ENCODE results near the gene GART. TPM values are rescaled to one million over a fixed set of nuclear protein-coding genes. Genes with fewer than 3 reads are reported as not detected.

GART gene
- total and polyA plus RNA-seq, 10 of the 15 experiments (the other 5 are each of a cell fraction or from before 2014, with no cell fraction given) = 44.7 to 178 (median 106) TPM

GRCh38 chr21:33542640-33543504 lies 955 bp upstream of the GART start, which contains the start of gene SON (continued):
- no peak for TF ChIP-seq CHD1 (IDR thresholded peaks at IDR 0.05; ENCODE audit: low read depth, low read length)
- TF ChIP-seq ETV6 (conservative IDR thresholded peaks at IDR 0.05 in 1 of 2, IDR thresholded peaks at IDR 0.05 in 1 of 2; ENCODE audit: borderline replicate concordance in 1 of 2, low read depth in 1 of 2) = no peak
- peak; percentile 7; the same call in 1 of the 2 replicates for TF ChIP-seq CBFB (IDR thresholded peaks at IDR 0.05; ENCODE audit: low read depth)
- TF ChIP-seq USF1 (IDR thresholded peaks at IDR 0.05; ENCODE audit: borderline replicate concordance, extremely low read length, insufficient read depth, low read depth, low read length) = no peak
- TF ChIP-seq ZNF622 (IDR thresholded peaks at IDR 0.05) = no peak
- no peak for TF ChIP-seq FOXM1 (IDR thresholded peaks at IDR 0.05; ENCODE audit: low read depth, low read length)
- TF ChIP-seq KAT2A (conservative IDR thresholded peaks at IDR 0.05; ENCODE audit: control insufficient read depth, low read depth, low read length) = no peak
- TF ChIP-seq POLR2A (IDR thresholded peaks at IDR 0.05; ENCODE audit: low read depth, low read length) = peak; percentile 89
- peak; percentile 26 for TF ChIP-seq MYC (IDR thresholded peaks at IDR 0.05; ENCODE audit: insufficient read depth, insufficient read length, insufficient replicate concordance, low read length, severe bottlenecking)
- TF ChIP-seq, protein P1, sequence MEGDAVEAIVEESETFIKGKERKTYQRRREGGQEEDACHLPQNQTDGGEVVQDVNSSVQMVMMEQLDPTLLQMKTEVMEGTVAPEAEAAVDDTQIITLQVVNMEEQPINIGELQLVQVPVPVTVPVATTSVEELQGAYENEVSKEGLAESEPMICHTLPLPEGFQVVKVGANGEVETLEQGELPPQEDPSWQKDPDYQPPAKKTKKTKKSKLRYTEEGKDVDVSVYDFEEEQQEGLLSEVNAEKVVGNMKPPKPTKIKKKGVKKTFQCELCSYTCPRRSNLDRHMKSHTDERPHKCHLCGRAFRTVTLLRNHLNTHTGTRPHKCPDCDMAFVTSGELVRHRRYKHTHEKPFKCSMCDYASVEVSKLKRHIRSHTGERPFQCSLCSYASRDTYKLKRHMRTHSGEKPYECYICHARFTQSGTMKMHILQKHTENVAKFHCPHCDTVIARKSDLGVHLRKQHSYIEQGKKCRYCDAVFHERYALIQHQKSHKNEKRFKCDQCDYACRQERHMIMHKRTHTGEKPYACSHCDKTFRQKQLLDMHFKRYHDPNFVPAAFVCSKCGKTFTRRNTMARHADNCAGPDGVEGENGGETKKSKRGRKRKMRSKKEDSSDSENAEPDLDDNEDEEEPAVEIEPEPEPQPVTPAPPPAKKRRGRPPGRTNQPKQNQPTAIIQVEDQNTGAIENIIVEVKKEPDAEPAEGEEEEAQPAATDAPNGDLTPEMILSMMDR (IDR thresholded peaks at IDR 0.05 in 2 of 3, conservative IDR thresholded peaks at IDR 0.05 in 1 of 3; ENCODE audit: control insufficient read depth in 2 of 3, extremely low read depth in 1 of 3, insufficient read depth in 1 of 3, low read depth in 3 of 3, low read length in 3 of 3) = no peak
- TF ChIP-seq NRF1 (conservative IDR thresholded peaks at IDR 0.05; ENCODE audit: low read depth, low read length) = peak; percentile 36
- TF ChIP-seq, protein P2, sequence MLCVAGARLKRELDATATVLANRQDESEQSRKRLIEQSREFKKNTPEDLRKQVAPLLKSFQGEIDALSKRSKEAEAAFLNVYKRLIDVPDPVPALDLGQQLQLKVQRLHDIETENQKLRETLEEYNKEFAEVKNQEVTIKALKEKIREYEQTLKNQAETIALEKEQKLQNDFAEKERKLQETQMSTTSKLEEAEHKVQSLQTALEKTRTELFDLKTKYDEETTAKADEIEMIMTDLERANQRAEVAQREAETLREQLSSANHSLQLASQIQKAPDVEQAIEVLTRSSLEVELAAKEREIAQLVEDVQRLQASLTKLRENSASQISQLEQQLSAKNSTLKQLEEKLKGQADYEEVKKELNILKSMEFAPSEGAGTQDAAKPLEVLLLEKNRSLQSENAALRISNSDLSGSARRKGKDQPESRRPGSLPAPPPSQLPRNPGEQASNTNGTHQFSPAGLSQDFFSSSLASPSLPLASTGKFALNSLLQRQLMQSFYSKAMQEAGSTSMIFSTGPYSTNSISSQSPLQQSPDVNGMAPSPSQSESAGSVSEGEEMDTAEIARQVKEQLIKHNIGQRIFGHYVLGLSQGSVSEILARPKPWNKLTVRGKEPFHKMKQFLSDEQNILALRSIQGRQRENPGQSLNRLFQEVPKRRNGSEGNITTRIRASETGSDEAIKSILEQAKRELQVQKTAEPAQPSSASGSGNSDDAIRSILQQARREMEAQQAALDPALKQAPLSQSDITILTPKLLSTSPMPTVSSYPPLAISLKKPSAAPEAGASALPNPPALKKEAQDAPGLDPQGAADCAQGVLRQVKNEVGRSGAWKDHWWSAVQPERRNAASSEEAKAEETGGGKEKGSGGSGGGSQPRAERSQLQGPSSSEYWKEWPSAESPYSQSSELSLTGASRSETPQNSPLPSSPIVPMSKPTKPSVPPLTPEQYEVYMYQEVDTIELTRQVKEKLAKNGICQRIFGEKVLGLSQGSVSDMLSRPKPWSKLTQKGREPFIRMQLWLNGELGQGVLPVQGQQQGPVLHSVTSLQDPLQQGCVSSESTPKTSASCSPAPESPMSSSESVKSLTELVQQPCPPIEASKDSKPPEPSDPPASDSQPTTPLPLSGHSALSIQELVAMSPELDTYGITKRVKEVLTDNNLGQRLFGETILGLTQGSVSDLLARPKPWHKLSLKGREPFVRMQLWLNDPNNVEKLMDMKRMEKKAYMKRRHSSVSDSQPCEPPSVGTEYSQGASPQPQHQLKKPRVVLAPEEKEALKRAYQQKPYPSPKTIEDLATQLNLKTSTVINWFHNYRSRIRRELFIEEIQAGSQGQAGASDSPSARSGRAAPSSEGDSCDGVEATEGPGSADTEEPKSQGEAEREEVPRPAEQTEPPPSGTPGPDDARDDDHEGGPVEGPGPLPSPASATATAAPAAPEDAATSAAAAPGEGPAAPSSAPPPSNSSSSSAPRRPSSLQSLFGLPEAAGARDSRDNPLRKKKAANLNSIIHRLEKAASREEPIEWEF (IDR thresholded peaks at IDR 0.05; ENCODE audit: insufficient replicate concordance, low read depth, low read length) = no peak
- peak; percentile 59; the same call in 1 of the 2 replicates for TF ChIP-seq TCF3 (IDR thresholded peaks at IDR 0.05; ENCODE audit: borderline replicate concordance, insufficient read depth, low read depth, low read length)
- TF ChIP-seq SKIL (IDR thresholded peaks at IDR 0.05; ENCODE audit: low read depth, poor library complexity, severe bottlenecking) = no peak
- no peak for TF ChIP-seq ASH2L (IDR thresholded peaks at IDR 0.05; ENCODE audit: borderline replicate concordance, low read depth)
- TF ChIP-seq MEF2B (IDR thresholded peaks at IDR 0.05; ENCODE audit: partially characterized antibody, poor library complexity, severe bottlenecking) = no peak
- TF ChIP-seq BACH1 (IDR thresholded peaks at IDR 0.05; ENCODE audit: borderline replicate concordance) = 0 out of 2 replicates have a peak, but pooled peaks have one; percentile 26
- peak; percentile 94 for TF ChIP-seq CREB1 (IDR thresholded peaks at IDR 0.05; ENCODE audit: low read depth)

Measured in GM12878 (cell line).